Endothelial cell of umbilical vein (primary cell): ENCODE data around the gene PFKFB3. TPM values are rescaled to one million over a fixed set of nuclear protein-coding genes. Genes with fewer than 3 reads are reported as not detected.

Experiments used
- BruUV-seq: library from RNA; stranded (reverse); fragments of 400-500 nt; replicated peaks from 2 replicates; lab custom pipeline; 2021; lab: Mats Ljungman, UMichigan
- CTCF ChIA-PET: fragments of 300-600, 350-600 bp; sonication (Branson Sonifier 250); formaldehyde crosslinking; loops from one replicate; lab custom pipeline; 2021; ENCODE audit warnings: antibody characterized with exemption, inconsistent platforms; lab: Charles Lee
- POLR2A ChIA-PET: fragments of 300-600, 350-600 bp; sonication (Branson Sonifier 250); formaldehyde crosslinking; loops from one replicate; lab custom pipeline; 2021; ENCODE audit warnings: antibody characterized with exemption, inconsistent platforms; lab: Charles Lee
- DNase-seq: peaks from one replicate; pipeline ENCODE4 v3.0.0-alpha.2; 2011; ENCODE audit warnings: low read depth, low spot score
- FAIRE-seq: peaks from 2 replicates; lab custom pipeline; 2011; peaks lifted over from hg19 to GRCh38; lab: Jason Lieb, UNC
- H2AFZ ChIP-seq: 2 replicates; pipeline ENCODE4 v1.6.0; 2012; ENCODE audit warnings: low read depth, low read length, control low read depth, inconsistent platforms
- H3K27ac ChIP-seq: 2 replicates; pipeline ENCODE4 v1.5.1; 2011; ENCODE audit warnings: low read depth, mild to moderate bottlenecking, control low read depth, low read length, moderate library complexity; ENCODE audit not compliant: insufficient read depth
- H3K27me3 ChIP-seq, 2 experiments: 2 replicates each; pipeline versions ENCODE4 v1.6.0 to v1.6.1; 2011; ENCODE audit warnings: low read length in 2 of 2, mixed read lengths in 1 of 2; ENCODE audit not compliant: control insufficient read depth in 2 of 2, insufficient read depth in 2 of 2
- H3K36me3 ChIP-seq, 2 experiments: 2 replicates in 1 of 2; 3 replicates in 1 of 2; pipeline ENCODE4 v1.5.1; 2011; ENCODE audit warnings: low read length in 2 of 2, mild to moderate bottlenecking in 1 of 2, moderate library complexity in 1 of 2; ENCODE audit not compliant: control insufficient read depth in 2 of 2, insufficient read depth in 2 of 2; ENCODE audit errors: extremely low read depth in 1 of 2
- H3K4me1 ChIP-seq: 3 replicates; pipeline ENCODE4 v1.5.1; 2011; ENCODE audit warnings: mild to moderate bottlenecking, low read length; ENCODE audit not compliant: control insufficient read depth, insufficient read depth; ENCODE audit errors: extremely low read depth
- H3K4me2 ChIP-seq: 2 replicates; pipeline ENCODE4 v1.6.1; 2011; ENCODE audit warnings: low read length, control low read depth, mixed read lengths; ENCODE audit not compliant: insufficient read depth
- H3K4me3 ChIP-seq, 3 experiments: fragments of 200-600 bp in 1 of 3; sonication (generic), shearing (Covaris generic) in 1 of 3; replicated peaks in 1 of 3; 2 replicates each; pipeline ENCODE4 v1.5.1; 2011 to 2016; ENCODE audit warnings: control low read depth in 3 of 3, low read length in 3 of 3, mild to moderate bottlenecking in 2 of 3, inconsistent platforms in 1 of 3, low read depth in 1 of 3, moderate library complexity in 1 of 3; ENCODE audit not compliant: insufficient read depth in 1 of 3
- H3K79me2 ChIP-seq: 2 replicates; pipeline ENCODE4 v1.6.0; 2012; ENCODE audit warnings: low read length, inconsistent platforms; ENCODE audit not compliant: control insufficient read depth, insufficient read depth
- H3K9ac ChIP-seq: replicated peaks from 2 replicates; pipeline ENCODE3; 2011; ENCODE audit warnings: low read length, control low read depth; ENCODE audit not compliant: insufficient read depth; ENCODE audit errors: extremely low read depth
- H3K9me1 ChIP-seq: replicated peaks from 3 replicates; pipeline ENCODE4 v1.6.0; 2011; ENCODE audit warnings: mild to moderate bottlenecking, low read length; ENCODE audit not compliant: control insufficient read depth, insufficient read depth; ENCODE audit errors: extremely low read depth
- H3K9me3 ChIP-seq: replicated peaks from 2 replicates; pipeline ENCODE4 v1.5.1; 2012; ENCODE audit warnings: low read length, inconsistent platforms; ENCODE audit not compliant: control insufficient read depth, insufficient read depth
- H4K20me1 ChIP-seq: replicated peaks from 2 replicates; pipeline ENCODE3; 2011; ENCODE audit warnings: mild to moderate bottlenecking, low read length; ENCODE audit not compliant: control insufficient read depth, insufficient read depth; ENCODE audit errors: extremely low read depth
- EZH2 ChIP-seq: IDR thresholded peaks from 2 replicates; pipeline ENCODE4 v1.6.1; 2012; ENCODE audit warnings: borderline replicate concordance, low read depth, mild to moderate bottlenecking, moderate library complexity, low read length, inconsistent platforms; ENCODE audit not compliant: severe bottlenecking
- FOS ChIP-seq: IDR thresholded peaks from 2 replicates; pipeline ENCODE4 v1.6.1; 2011; ENCODE audit warnings: mild to moderate bottlenecking, low read length, moderate library complexity, borderline replicate concordance; ENCODE audit not compliant: insufficient read depth
- GATA2 ChIP-seq: IDR thresholded peaks from 2 replicates; pipeline ENCODE4 v1.7.0; 2011; ENCODE audit warnings: low read depth, mild to moderate bottlenecking, moderate library complexity, mixed read lengths, low read length; ENCODE audit not compliant: insufficient read length, insufficient read depth
- JUN ChIP-seq: IDR thresholded peaks from 2 replicates; pipeline ENCODE4 v1.6.1; 2011; ENCODE audit warnings: borderline replicate concordance, low read depth; ENCODE audit not compliant: insufficient read length, insufficient read depth
- MYC ChIP-seq: IDR thresholded peaks from one replicate; pipeline ENCODE4 v1.6.1; 2011; ENCODE audit warnings: mild to moderate bottlenecking, low read depth, low read length
- POLR2A ChIP-seq: IDR thresholded peaks from 2 replicates; pipeline ENCODE4 v1.6.1; 2012; ENCODE audit warnings: low read depth, mild to moderate bottlenecking, control low read depth, low read length
- POLR2AphosphoS5 ChIP-seq: IDR thresholded peaks from 2 replicates; pipeline ENCODE4 v1.6.1; 2012; ENCODE audit warnings: low read depth, mild to moderate bottlenecking, control low read depth, low read length, moderate library complexity; ENCODE audit not compliant: insufficient read depth
- dilution Hi-C: fragments of 300-500 bp; cut with MboI; formaldehyde crosslinking; loops from one replicate; pipeline ENCODE4 v1.15.0; 2019; ENCODE audit warnings: low sequenced_read_pairs; ENCODE audit not compliant: extremely low pct_ligation_motif_present
- intact Hi-C: fragments of 100-400 bp; cut with micrococcal nuclease; formaldehyde crosslinking; loops from one replicate; pipeline ENCODE4 v1.10.0; 2022
- polyA plus RNA-seq, 4 experiments: library from polyadenylated mRNA; depleted of rRNA in 3 of 4; stranded (reverse) in 3 of 4; unstranded in 1 of 4; fragments of >200 nt; gene quantifications; 2 replicates each; pipeline versions ENCODE4 v1.2.1 to v1.2.3, GENCODE V29; 2011 to 2012; ENCODE audit warnings: missing spikeins in 1 of 4
- total RNA-seq: library from RNA; stranded (reverse); gene quantifications from 2 replicates; pipeline ENCODE4 v1.2.3, GENCODE V29; 2021
- TF ChIP-seq, protein P1 (sequence below), 2 donors: IDR thresholded peaks; 1 replicate in 1 of 2; 2 replicates in 1 of 2; pipeline ENCODE4 v1.5.1; 2011; ENCODE audit warnings: low read length in 2 of 2, mild to moderate bottlenecking in 2 of 2, moderate library complexity in 2 of 2, control low read depth in 1 of 2, inconsistent platforms in 1 of 2, low read depth in 1 of 2; ENCODE audit not compliant: insufficient read depth in 1 of 2; ENCODE audit errors: extremely low read depth in 1 of 2
- TF ChIP-seq, protein P2 (sequence below): IDR thresholded peaks from 2 replicates; pipeline ENCODE4 v1.6.1; 2011; ENCODE audit not compliant: insufficient read depth, insufficient read length

The PFKFB3 gene
- total and polyA plus RNA-seq, 2 donors (not counting 3 experiments of a cell fraction or from before 2014, with no cell fraction given) = 15.8 to 33.7 TPM

DNA sequence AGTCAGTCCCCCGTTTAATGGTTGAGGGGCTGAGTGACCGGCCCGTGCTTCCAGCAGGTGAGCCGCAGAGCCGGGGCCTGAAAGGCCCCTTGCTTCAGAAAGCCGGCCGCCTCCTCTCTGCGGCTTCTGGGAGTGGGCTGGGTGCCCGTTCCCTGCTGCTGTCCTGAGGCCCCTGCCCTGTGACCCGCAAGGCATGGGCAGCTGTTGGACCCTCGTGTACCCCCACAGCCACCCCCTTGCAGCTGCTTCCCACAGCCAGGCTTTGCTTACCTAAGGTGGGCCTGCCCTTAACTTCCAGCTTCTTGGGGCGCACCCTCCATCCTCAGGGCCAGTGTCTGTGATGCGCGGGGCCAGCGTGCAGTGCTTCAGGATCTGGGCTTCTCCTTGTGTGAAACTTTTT is 26.6 kb downstream of the PFKFB3 start:
- TF ChIP-seq GATA2 (no peak), POLR2AphosphoS5 (no peak), POLR2A (no peak), MYC (no peak), JUN (no peak), FOS (no peak), EZH2 (no peak)
- TF ChIP-seq, protein P1, sequence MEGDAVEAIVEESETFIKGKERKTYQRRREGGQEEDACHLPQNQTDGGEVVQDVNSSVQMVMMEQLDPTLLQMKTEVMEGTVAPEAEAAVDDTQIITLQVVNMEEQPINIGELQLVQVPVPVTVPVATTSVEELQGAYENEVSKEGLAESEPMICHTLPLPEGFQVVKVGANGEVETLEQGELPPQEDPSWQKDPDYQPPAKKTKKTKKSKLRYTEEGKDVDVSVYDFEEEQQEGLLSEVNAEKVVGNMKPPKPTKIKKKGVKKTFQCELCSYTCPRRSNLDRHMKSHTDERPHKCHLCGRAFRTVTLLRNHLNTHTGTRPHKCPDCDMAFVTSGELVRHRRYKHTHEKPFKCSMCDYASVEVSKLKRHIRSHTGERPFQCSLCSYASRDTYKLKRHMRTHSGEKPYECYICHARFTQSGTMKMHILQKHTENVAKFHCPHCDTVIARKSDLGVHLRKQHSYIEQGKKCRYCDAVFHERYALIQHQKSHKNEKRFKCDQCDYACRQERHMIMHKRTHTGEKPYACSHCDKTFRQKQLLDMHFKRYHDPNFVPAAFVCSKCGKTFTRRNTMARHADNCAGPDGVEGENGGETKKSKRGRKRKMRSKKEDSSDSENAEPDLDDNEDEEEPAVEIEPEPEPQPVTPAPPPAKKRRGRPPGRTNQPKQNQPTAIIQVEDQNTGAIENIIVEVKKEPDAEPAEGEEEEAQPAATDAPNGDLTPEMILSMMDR (IDR thresholded peaks at IDR 0.05; ENCODE audit: extremely low read depth in 1 of 2, insufficient read depth in 1 of 2, low read depth in 1 of 2, low read length in 2 of 2) = no peak
- TF ChIP-seq, protein P2, sequence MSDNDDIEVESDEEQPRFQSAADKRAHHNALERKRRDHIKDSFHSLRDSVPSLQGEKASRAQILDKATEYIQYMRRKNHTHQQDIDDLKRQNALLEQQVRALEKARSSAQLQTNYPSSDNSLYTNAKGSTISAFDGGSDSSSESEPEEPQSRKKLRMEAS = no peak
- dilution Hi-C loops (no loop called here), intact Hi-C loops (no loop called here)
- Histone ChIP-seq H3K4me1 (peaks cover 14% of the 10 kb centered on the region), H4K20me1 (no peaks in the 10 kb centered on the region), H3K9me1 (no peaks in the 10 kb centered on the region), H3K9me3 (no peaks in the 10 kb centered on the region), H2AFZ (no peak overlapping the region), H3K27me3 (no peaks in the 10 kb centered on the region), H3K27ac (no peak overlapping the region), H3K9ac (no peak overlapping the region), H3K79me2 (no peaks in the 10 kb centered on the region), H3K4me3 (no peak overlapping the region), H3K36me3 (peaks cover 4 to 45% of the 10 kb centered on the region in 2 experiments), H3K4me2 (no peak overlapping the region)
- no TSS peak for BruUV-seq
- DNase-seq (no peak), FAIRE-seq (no peak)
- CTCF ChIA-PET = interaction anchor here (2.4 kb wide), 1 partner anchor 172 kb away, joined by 18 read pairs; no protein-coding TSS in a partner anchor
- POLR2A ChIA-PET = no interaction called here
